Measurements from ENCODE around the gene GJB1. TPM values are rescaled to one million over a fixed set of nuclear protein-coding genes. Genes with fewer than 3 reads are reported as not detected.
A peak's percentile ranks its signal among the peaks of the same experiment; 100 is the strongest.

GJB1 gene
- total and polyA plus RNA-seq, 2 donors, result 0.11 TPM; not detected in 1

- Histone ChIP-seq H3K27me3 (ENCODE audit: control insufficient read depth in 2 of 2, insufficient read depth in 1 of 2, low read length in 1 of 2) (no peaks in the 10 kb centered on the region), H3K4me1 (ENCODE audit: control insufficient read depth in 2 of 2, insufficient read depth in 2 of 2, low read length in 2 of 2) (peaks cover 4 to 27% of the 10 kb centered on the region in 2 donors), H3K36me3 (ENCODE audit: control insufficient read depth in 2 of 2, insufficient read depth in 2 of 2, low read length in 1 of 2) (peaks cover 0 to 3% of the 10 kb centered on the region in 2 donors), H3K9me3 (ENCODE audit: control insufficient read depth in 2 of 2, insufficient read depth in 1 of 2, low read length in 1 of 2) (no peaks in the 10 kb centered on the region), H3K4me3 (ENCODE audit: low read length in 2 of 2) (peak overlapping the region; percentile 53 to 67), H3K27ac (ENCODE audit: low read depth in 1 of 2, low read length in 1 of 2) (peak overlapping the region; percentile 95 to 97)
- peak in 7 of 9 donors; percentile 67 to 94 (median 85) for DNase-seq (ENCODE audit: low read depth in 6 of 9, low spot score in 9 of 9)
- under 1% methylated on average over 42 of the region's 42 CpGs for WGBS
These were observed 40.9 kb upstream of the GJB1 start for GRCh38 chrX:71181910-71182799.

- 65% methylated on average over 2 of the region's 2 CpGs for WGBS
- Histone ChIP-seq H3K27me3 (ENCODE audit: control insufficient read depth in 2 of 2, insufficient read depth in 1 of 2, low read length in 1 of 2) (no peaks in the 10 kb centered on the region), H3K4me3 (ENCODE audit: low read length in 2 of 2) (peak overlapping the region; percentile 53 to 67), H3K27ac (ENCODE audit: low read depth in 1 of 2, low read length in 1 of 2) (peak overlapping the region; percentile 95 to 97), H3K4me1 (ENCODE audit: control insufficient read depth in 2 of 2, insufficient read depth in 2 of 2, low read length in 2 of 2) (peaks cover 4 to 27% of the 10 kb centered on the region in 2 donors), H3K9me3 (ENCODE audit: control insufficient read depth in 2 of 2, insufficient read depth in 1 of 2, low read length in 1 of 2) (no peaks in the 10 kb centered on the region), H3K36me3 (ENCODE audit: control insufficient read depth in 2 of 2, insufficient read depth in 2 of 2, low read length in 1 of 2) (no peaks in the 10 kb centered on the region)
- peak in 1 of 9 donors; percentile 37 for DNase-seq (ENCODE audit: low read depth in 6 of 9, low spot score in 9 of 9)
These were observed 40.2 kb upstream of the GJB1 start for GRCh38 chrX:71182871-71183270.

- WGBS, result 91% methylated on average over 6 of the region's 6 CpGs
- Histone ChIP-seq H3K27me3 (ENCODE audit: control insufficient read depth in 2 of 2, insufficient read depth in 1 of 2, low read length in 1 of 2) (no peaks in the 10 kb centered on the region), H3K36me3 (ENCODE audit: control insufficient read depth in 2 of 2, insufficient read depth in 2 of 2, low read length in 1 of 2) (no peaks in the 10 kb centered on the region), H3K27ac (ENCODE audit: low read depth in 1 of 2, low read length in 1 of 2) (no peak overlapping the region), H3K4me1 (ENCODE audit: control insufficient read depth in 2 of 2, insufficient read depth in 2 of 2, low read length in 2 of 2) (peaks cover 4 to 27% of the 10 kb centered on the region in 2 donors), H3K9me3 (ENCODE audit: control insufficient read depth in 2 of 2, insufficient read depth in 1 of 2, low read length in 1 of 2) (no peaks in the 10 kb centered on the region), H3K4me3 (ENCODE audit: low read length in 2 of 2) (no peak overlapping the region)
- DNase-seq (ENCODE audit: low read depth in 6 of 9, low spot score in 9 of 9), result no peak
These were observed 39.7 kb upstream of the GJB1 start for GRCh38 chrX:71183341-71183740.

GRCh38 chrX:71184092-71184491 lies 38.9 kb upstream of the GJB1 start:
- no peaks in the 10 kb centered on the region for H3K27me3 ChIP-seq (ENCODE audit: control insufficient read depth in 2 of 2, insufficient read depth in 1 of 2, low read length in 1 of 2)
- DNase-seq (ENCODE audit: low read depth in 6 of 9, low spot score in 9 of 9), result no peak
- no peaks in the 10 kb centered on the region for H3K36me3 ChIP-seq (ENCODE audit: control insufficient read depth in 2 of 2, insufficient read depth in 2 of 2, low read length in 1 of 2)
- no peaks in the 10 kb centered on the region for H3K9me3 ChIP-seq (ENCODE audit: control insufficient read depth in 2 of 2, insufficient read depth in 1 of 2, low read length in 1 of 2)
- H3K4me1 ChIP-seq (ENCODE audit: control insufficient read depth in 2 of 2, insufficient read depth in 2 of 2, low read length in 2 of 2), result peaks cover 4 to 27% of the 10 kb centered on the region in 2 donors
- 98% methylated on average over 5 of the region's 5 CpGs for whole genome bisulfite sequencing
- no peak overlapping the region for H3K4me3 ChIP-seq (ENCODE audit: low read length in 2 of 2)
- no peak overlapping the region for H3K27ac ChIP-seq (ENCODE audit: low read depth in 1 of 2, low read length in 1 of 2)

- no peaks in the 10 kb centered on the region for H3K36me3 ChIP-seq (ENCODE audit: control insufficient read depth in 2 of 2, insufficient read depth in 2 of 2, low read length in 1 of 2)
- no peaks in the 10 kb centered on the region for H3K9me3 ChIP-seq (ENCODE audit: control insufficient read depth in 2 of 2, insufficient read depth in 1 of 2, low read length in 1 of 2)
- H3K4me3 ChIP-seq (ENCODE audit: low read length in 2 of 2), result no peak overlapping the region
- H3K27me3 ChIP-seq (ENCODE audit: control insufficient read depth in 2 of 2, insufficient read depth in 1 of 2, low read length in 1 of 2), result no peaks in the 10 kb centered on the region
- DNase-seq (ENCODE audit: low read depth in 6 of 9, low spot score in 9 of 9), result peak in 1 of 9 donors; percentile 22
- peak overlapping the region in 1 of 2 donors; percentile 11 for H3K27ac ChIP-seq (ENCODE audit: low read depth in 1 of 2, low read length in 1 of 2)
- WGBS, result 72% methylated on average over 4 of the region's 4 CpGs
- H3K4me1 ChIP-seq (ENCODE audit: control insufficient read depth in 2 of 2, insufficient read depth in 2 of 2, low read length in 2 of 2), result peaks cover 4 to 27% of the 10 kb centered on the region in 2 donors
These were observed 38.1 kb upstream of the GJB1 start for GRCh38 chrX:71184803-71185495.

GRCh38 chrX:71191248-71191647 lies 31.8 kb upstream of the GJB1 start:
- no peaks in the 10 kb centered on the region for H3K9me3 ChIP-seq (ENCODE audit: control insufficient read depth in 2 of 2, insufficient read depth in 1 of 2, low read length in 1 of 2)
- no peak for DNase-seq (ENCODE audit: low read depth in 6 of 9, low spot score in 9 of 9)
- H3K27me3 ChIP-seq (ENCODE audit: control insufficient read depth in 2 of 2, insufficient read depth in 1 of 2, low read length in 1 of 2), result no peaks in the 10 kb centered on the region
- no peak overlapping the region for H3K27ac ChIP-seq (ENCODE audit: low read depth in 1 of 2, low read length in 1 of 2)
- no peaks in the 10 kb centered on the region for H3K36me3 ChIP-seq (ENCODE audit: control insufficient read depth in 2 of 2, insufficient read depth in 2 of 2, low read length in 1 of 2)
- H3K4me1 ChIP-seq (ENCODE audit: control insufficient read depth in 2 of 2, insufficient read depth in 2 of 2, low read length in 2 of 2), result peaks cover 0 to 2% of the 10 kb centered on the region in 2 donors
- no peak overlapping the region for H3K4me3 ChIP-seq (ENCODE audit: low read length in 2 of 2)

GRCh38 chrX:71195964-71196649 lies 26.9 kb upstream of the GJB1 start:
- Histone ChIP-seq H3K9me3 (ENCODE audit: control insufficient read depth in 2 of 2, insufficient read depth in 1 of 2, low read length in 1 of 2) (no peaks in the 10 kb centered on the region), H3K36me3 (ENCODE audit: control insufficient read depth in 2 of 2, insufficient read depth in 2 of 2, low read length in 1 of 2) (no peaks in the 10 kb centered on the region), H3K27me3 (ENCODE audit: control insufficient read depth in 2 of 2, insufficient read depth in 1 of 2, low read length in 1 of 2) (no peaks in the 10 kb centered on the region), H3K4me1 (ENCODE audit: control insufficient read depth in 2 of 2, insufficient read depth in 2 of 2, low read length in 2 of 2) (peaks cover 2 to 3% of the 10 kb centered on the region in 2 donors), H3K27ac (ENCODE audit: low read depth in 1 of 2, low read length in 1 of 2) (peak overlapping the region in 1 of 2 donors; percentile 31), H3K4me3 (ENCODE audit: low read length in 2 of 2) (peak overlapping the region in 1 of 2 donors; percentile 30)
- DNase-seq (ENCODE audit: low read depth in 6 of 9, low spot score in 9 of 9), result peak in 1 of 9 donors; percentile 52
- WGBS, result 64% methylated on average over 4 of the region's 4 CpGs

GRCh38 chrX:71198066-71198465 lies 25.0 kb upstream of the GJB1 start:
- Histone ChIP-seq H3K9me3 (ENCODE audit: control insufficient read depth in 2 of 2, insufficient read depth in 1 of 2, low read length in 1 of 2) (no peaks in the 10 kb centered on the region), H3K4me1 (ENCODE audit: control insufficient read depth in 2 of 2, insufficient read depth in 2 of 2, low read length in 2 of 2) (peaks cover 2 to 3% of the 10 kb centered on the region in 2 donors), H3K27ac (ENCODE audit: low read depth in 1 of 2, low read length in 1 of 2) (peak overlapping the region; percentile 52 to 65), H3K27me3 (ENCODE audit: control insufficient read depth in 2 of 2, insufficient read depth in 1 of 2, low read length in 1 of 2) (no peaks in the 10 kb centered on the region), H3K4me3 (ENCODE audit: low read length in 2 of 2) (peak overlapping the region; percentile 36 to 46), H3K36me3 (ENCODE audit: control insufficient read depth in 2 of 2, insufficient read depth in 2 of 2, low read length in 1 of 2) (no peaks in the 10 kb centered on the region)
- 22% methylated on average over 3 of the region's 3 CpGs for WGBS
- DNase-seq (ENCODE audit: low read depth in 6 of 9, low spot score in 9 of 9), result peak in 2 of 9 donors; percentile 32 to 61

Measured in thymus (tissue), 11 donors.